HG02870 (cell line): ENCODE data around the gene MAGEA12.
"Not testable (repeated sequence)": the region's sequence is repeated elsewhere in the genome, so short reads cannot be mapped to it uniquely, and the experiment has no call there.

ENCODE experiments used
- ATAC-seq: cut with Tn5 transposase; IDR thresholded peaks from one replicate; pipeline ENCODE4 v1.9.1; 2021; ENCODE audit warnings: mild to moderate bottlenecking, moderate library complexity; ENCODE audit not compliant: unreplicated experiment

Gene MAGEA12

GRCh38 chrX:152761582-152761981 lies 28.0 kb downstream of the MAGEA12 start:
- ATAC-seq: not testable (repeated sequence)

DNA sequence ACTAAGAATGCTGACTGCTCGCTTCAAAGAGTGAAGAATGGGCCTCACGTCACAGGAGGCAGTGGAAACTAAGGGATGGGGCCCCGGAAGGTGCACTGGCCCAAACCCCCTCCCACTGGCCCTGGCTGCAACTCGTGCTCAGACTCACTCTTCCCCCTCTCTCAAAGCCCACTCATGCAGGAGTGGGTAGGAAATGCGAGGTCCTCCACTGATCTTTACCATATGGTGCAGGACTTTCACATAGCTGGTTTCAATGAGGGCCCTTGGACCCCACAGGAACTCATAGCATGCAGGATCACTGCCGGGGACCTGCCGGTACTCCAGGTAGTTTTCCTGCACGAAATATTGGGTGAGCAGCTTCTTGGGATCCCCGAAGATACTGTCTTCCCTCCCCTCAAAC lies 33.0 kb downstream of the MAGEA12 start:
- not testable (repeated sequence) for ATAC-seq

DNA sequence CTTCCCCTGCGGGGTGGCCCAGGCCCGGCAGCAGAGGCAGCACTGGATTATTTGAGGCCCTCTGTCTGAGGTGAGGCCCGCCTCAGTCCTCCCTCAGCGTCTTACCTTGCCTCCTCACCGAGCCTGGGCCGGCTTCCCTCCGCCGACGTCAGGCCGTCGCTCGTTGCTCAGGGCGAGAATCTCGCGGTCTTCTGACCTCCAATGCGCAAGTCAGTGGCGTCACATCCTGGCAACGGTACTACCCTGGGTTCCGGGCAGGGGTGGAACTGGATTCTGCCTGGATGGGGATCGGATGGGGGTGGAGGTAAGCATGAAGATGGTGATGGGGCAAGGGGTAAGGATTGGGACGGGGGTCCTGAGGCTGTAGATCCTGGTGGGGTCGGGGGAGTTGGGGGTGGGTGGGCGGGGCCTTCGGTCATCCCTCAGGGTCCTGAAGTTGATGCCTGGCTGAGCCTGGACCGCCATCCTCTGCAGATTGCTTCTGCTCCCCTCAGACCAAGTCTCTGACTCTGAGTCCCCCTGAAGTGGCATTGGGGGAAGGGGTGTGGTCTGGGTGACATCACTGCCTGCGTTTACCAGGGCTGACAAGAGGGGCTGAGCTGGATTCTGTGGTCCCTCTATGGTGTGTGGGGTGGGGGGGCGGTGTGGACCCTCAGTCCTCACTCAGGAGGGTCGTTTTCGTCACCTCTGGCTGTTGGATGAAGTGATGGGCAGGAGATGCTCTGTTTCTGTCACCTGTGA lies 36.2 kb downstream of the MAGEA12 start, which contains the start of gene MAGEA6:
MAGEA6 (minus strand) TSS at position 141 of the 741 bp plus-strand sequence. CDS start 2,039 bp downstream, outside the sequence.
- not testable (repeated sequence) for ATAC-seq

- ATAC-seq: peak; percentile 81
Observed at GRCh38 chrX:152787062-152787461, 53.5 kb downstream of the MAGEA12 start.
